Stimulated activated naive B cell treated with anti-CD40 and anti-IgM and Interleukin-4, amounts not matched to agents 10 μg/mL and 1 μg/mL and 100 μg/mL, for 72 hours (primary cell): Measurements from ENCODE around the gene LRRN2.
A peak's percentile ranks its signal among the peaks of the same experiment; 100 is the strongest.
"Not testable (repeated sequence)": the region's sequence is repeated elsewhere in the genome, so short reads cannot be mapped to it uniquely, and the experiment has no call there.

Experiments used
- ATAC-seq, 2 donors: fragments of 150-1000 bp; cut with Tn5 transposase; replicated peaks; 2 replicates each; pipeline ENCODE4 v1.10.0; 2021; ENCODE audit warnings: moderate library complexity in 1 of 2
- DNase-seq: peaks from one replicate; pipeline ENCODE4 v3.0.0; 2021
- H3K27ac Mint-ChIP-seq: one replicate; pipeline ENCODE4 v1.8.0; 2022; ENCODE audit warnings: mild to moderate bottlenecking, mixed read lengths
- H3K27me3 Mint-ChIP-seq, 2 donors: one replicate each; pipeline ENCODE4 v1.8.0; 2022; ENCODE audit warnings: mixed read lengths in 2 of 2
- H3K36me3 Mint-ChIP-seq, 2 donors: one replicate each; pipeline ENCODE4 v1.8.0; 2022; ENCODE audit warnings: mixed read lengths in 2 of 2, mild to moderate bottlenecking in 1 of 2
- H3K4me1 Mint-ChIP-seq, 2 donors: one replicate each; pipeline ENCODE4 v1.8.0; 2022; ENCODE audit warnings: mixed read lengths in 2 of 2, mild to moderate bottlenecking in 1 of 2
- H3K4me3 Mint-ChIP-seq, 2 donors: one replicate each; pipeline ENCODE4 v1.8.0; 2022; ENCODE audit warnings: mild to moderate bottlenecking in 2 of 2, mixed read lengths in 2 of 2, moderate library complexity in 1 of 2
- H3K9me3 Mint-ChIP-seq, 2 donors: one replicate each; pipeline ENCODE4 v1.8.0; 2022; ENCODE audit warnings: mixed read lengths in 2 of 2, mild to moderate bottlenecking in 1 of 2

Gene LRRN2

GRCh38 chr1:204575221-204576190 is 110.0 kb downstream of the LRRN2 start:
- H3K4me3 Mint-ChIP-seq: no peak overlapping the region
- ATAC-seq (no peak), DNase-seq (no peak)
- H3K4me1 Mint-ChIP-seq: peaks cover 24 to 36% of the 10 kb centered on the region in 2 donors
- no peaks in the 10 kb centered on the region for H3K9me3 Mint-ChIP-seq
- peaks cover 15 to 32% of the 10 kb centered on the region in 2 donors for H3K36me3 Mint-ChIP-seq
- no peaks in the 10 kb centered on the region for H3K27me3 Mint-ChIP-seq
- peak overlapping the region; percentile 62 for H3K27ac Mint-ChIP-seq

GRCh38 chr1:204574865-204575163 is 110.7 kb downstream of the LRRN2 start:
- DNase-seq (no peak), ATAC-seq (no peak)
- Mint-ChIP-seq H3K4me1 (peaks cover 19 to 29% of the 10 kb centered on the region in 2 donors), H3K4me3 (no peak overlapping the region), H3K9me3 (no peaks in the 10 kb centered on the region), H3K27ac (no peak overlapping the region), H3K27me3 (no peaks in the 10 kb centered on the region), H3K36me3 (peaks cover 11 to 39% of the 10 kb centered on the region in 2 donors)

- ATAC-seq (no peak), DNase-seq (no peak)
- Mint-ChIP-seq H3K36me3 (peaks cover 11 to 44% of the 10 kb centered on the region in 2 donors), H3K27me3 (no peaks in the 10 kb centered on the region), H3K27ac (no peak overlapping the region), H3K9me3 (no peaks in the 10 kb centered on the region), H3K4me1 (peaks cover 17 to 23% of the 10 kb centered on the region in 2 donors), H3K4me3 (no peak overlapping the region)
Measured at GRCh38 chr1:204574016-204574864, 111.3 kb downstream of the LRRN2 start.

GRCh38 chr1:204572923-204573922 is 112.3 kb downstream of the LRRN2 start:
- H3K27ac Mint-ChIP-seq: peak overlapping the region; percentile 43
- H3K4me3 Mint-ChIP-seq: no peak overlapping the region
- DNase-seq: no peak
- no peaks in the 10 kb centered on the region for H3K27me3 Mint-ChIP-seq
- peaks cover 13 to 51% of the 10 kb centered on the region in 2 donors for H3K36me3 Mint-ChIP-seq
- peaks cover 8 to 13% of the 10 kb centered on the region in 2 donors for H3K4me1 Mint-ChIP-seq
- ATAC-seq: no peak
- no peaks in the 10 kb centered on the region for H3K9me3 Mint-ChIP-seq

GRCh38 chr1:204571631-204572030 is 113.9 kb downstream of the LRRN2 start:
- ATAC-seq: no peak
- Mint-ChIP-seq H3K27ac (no peak overlapping the region), H3K9me3 (no peaks in the 10 kb centered on the region), H3K4me3 (no peak overlapping the region), H3K27me3 (no peaks in the 10 kb centered on the region), H3K4me1 (peaks cover 4 to 6% of the 10 kb centered on the region in 2 donors), H3K36me3 (peaks cover 13 to 58% of the 10 kb centered on the region in 2 donors)
- no peak for DNase-seq

GRCh38 chr1:204571128-204571527 is 114.4 kb downstream of the LRRN2 start:
- no peak overlapping the region for H3K27ac Mint-ChIP-seq
- DNase-seq: no peak
- no peaks in the 10 kb centered on the region for H3K9me3 Mint-ChIP-seq
- no peak for ATAC-seq
- H3K27me3 Mint-ChIP-seq: no peaks in the 10 kb centered on the region
- H3K36me3 Mint-ChIP-seq: peaks cover 17 to 58% of the 10 kb centered on the region in 2 donors
- no peak overlapping the region for H3K4me3 Mint-ChIP-seq
- peaks cover 3 to 5% of the 10 kb centered on the region in 2 donors for H3K4me1 Mint-ChIP-seq

GRCh38 chr1:204570021-204570420 is 115.5 kb downstream of the LRRN2 start:
- Mint-ChIP-seq H3K4me1 (peaks cover 7 to 14% of the 10 kb centered on the region in 2 donors), H3K36me3 (peaks cover 20 to 54% of the 10 kb centered on the region in 2 donors)
- not testable (repeated sequence) for DNase-seq, H3K4me3 Mint-ChIP-seq, H3K9me3 Mint-ChIP-seq, H3K27me3 Mint-ChIP-seq, ATAC-seq, H3K27ac Mint-ChIP-seq

GRCh38 chr1:204569478-204569877 is 116.1 kb downstream of the LRRN2 start:
- H3K4me1 Mint-ChIP-seq: peaks cover 10 to 19% of the 10 kb centered on the region in 2 donors
- H3K36me3 Mint-ChIP-seq: peaks cover 23 to 56% of the 10 kb centered on the region in 2 donors
- peak overlapping the region; percentile 15 for H3K27ac Mint-ChIP-seq
- no peaks in the 10 kb centered on the region for H3K9me3 Mint-ChIP-seq
- H3K27me3 Mint-ChIP-seq: no peaks in the 10 kb centered on the region
- no peak for DNase-seq
- no peak overlapping the region for H3K4me3 Mint-ChIP-seq
- ATAC-seq: no peak

- DNase-seq (no peak), ATAC-seq (no peak)
- H3K36me3 Mint-ChIP-seq: peaks cover 21 to 56% of the 10 kb centered on the region in 2 donors
- peaks cover 14 to 26% of the 10 kb centered on the region in 2 donors for H3K4me1 Mint-ChIP-seq
- no peaks in the 10 kb centered on the region for H3K27me3 Mint-ChIP-seq
- H3K27ac Mint-ChIP-seq: peak overlapping the region; percentile 15
- H3K4me3 Mint-ChIP-seq: no peak overlapping the region
- no peaks in the 10 kb centered on the region for H3K9me3 Mint-ChIP-seq
Measured at GRCh38 chr1:204568576-204569315, 116.8 kb downstream of the LRRN2 start.
